Measurements from ENCODE around the gene SHC4.

Gene SHC4

GRCh38 chr15:48983300-48983699, 19.6 kb upstream of the SHC4 start:
- no peak for TF ChIP-seq CTCF (IDR thresholded peaks at IDR 0.05; ENCODE audit: low read depth, low read length, missing control alignments)

GRCh38 chr15:48981941-48982340, 18.2 kb upstream of the SHC4 start:
- TF ChIP-seq CTCF (IDR thresholded peaks at IDR 0.05; ENCODE audit: low read depth, low read length, missing control alignments) = no peak
- H3K4me3 ChIP-seq (replicated peaks; ENCODE audit: low read depth, low read length) = no peak overlapping the region
- no peak for DNase-seq (ENCODE audit: extremely low read depth, low read depth)

More at GRCh38 chr15:48983300-48983699, 19.6 kb upstream of the SHC4 start:
- H3K4me3 ChIP-seq (replicated peaks; ENCODE audit: low read depth, low read length) = no peak overlapping the region
- DNase-seq (ENCODE audit: extremely low read depth, low read depth) = no peak

- H3K4me3 ChIP-seq (replicated peaks; ENCODE audit: low read depth, low read length) = no peak overlapping the region
- no peak for DNase-seq (ENCODE audit: extremely low read depth, low read depth)
- TF ChIP-seq CTCF (IDR thresholded peaks at IDR 0.05; ENCODE audit: low read depth, low read length, missing control alignments) = no peak
Measured at GRCh38 chr15:48978638-48979037, 14.9 kb upstream of the SHC4 start.

GRCh38 chr15:48976444-48977088, 12.8 kb upstream of the SHC4 start:
- DNase-seq (ENCODE audit: extremely low read depth, low read depth) = no peak
- TF ChIP-seq CTCF (IDR thresholded peaks at IDR 0.05; ENCODE audit: low read depth, low read length, missing control alignments) = no peak
- H3K4me3 ChIP-seq (replicated peaks; ENCODE audit: low read depth, low read length) = no peak overlapping the region

- DNase-seq (ENCODE audit: extremely low read depth, low read depth) = no peak
- peak overlapping the region; percentile 41 for H3K4me3 ChIP-seq (replicated peaks; ENCODE audit: low read depth, low read length)
- TF ChIP-seq CTCF (IDR thresholded peaks at IDR 0.05; ENCODE audit: low read depth, low read length, missing control alignments) = peak; percentile 64
Measured at GRCh38 chr15:48975472-48976419, 12.0 kb upstream of the SHC4 start.

- no peak overlapping the region for H3K4me3 ChIP-seq (replicated peaks; ENCODE audit: low read depth, low read length)
- no peak for DNase-seq (ENCODE audit: extremely low read depth, low read depth)
- no peak for TF ChIP-seq CTCF (IDR thresholded peaks at IDR 0.05; ENCODE audit: low read depth, low read length, missing control alignments)
Measured at GRCh38 chr15:48974882-48975281, 11.2 kb upstream of the SHC4 start.

All from HFF-Myc (cell line).